Muscle of leg (tissue), 16 donors: ENCODE data around the gene DUSP8. TPM values are rescaled to one million over a fixed set of nuclear protein-coding genes. Genes with fewer than 3 reads are reported as not detected.
"Not testable (repeated sequence)": the region's sequence is repeated elsewhere in the genome, so short reads cannot be mapped to it uniquely, and the experiment has no call there.

Experiments
- DNase-seq: peaks from one replicate; pipeline ENCODE4 v3.0.0; 2013
- H3K27ac ChIP-seq: one replicate; pipeline ENCODE4 v1.5.1; 2013; ENCODE audit warnings: mild to moderate bottlenecking, low read length, control low read depth
- H3K27me3 ChIP-seq: one replicate; pipeline ENCODE4 v1.6.1; 2013; ENCODE audit warnings: low read length; ENCODE audit not compliant: control insufficient read depth, insufficient read depth
- H3K36me3 ChIP-seq: one replicate; pipeline ENCODE4 v1.6.1; 2013; ENCODE audit warnings: low read length; ENCODE audit not compliant: control insufficient read depth, insufficient read depth
- H3K4me1 ChIP-seq: one replicate; pipeline ENCODE4 v1.6.1; 2013; ENCODE audit warnings: low read length; ENCODE audit not compliant: control insufficient read depth, insufficient read depth
- H3K4me3 ChIP-seq: one replicate; pipeline ENCODE4 v1.5.1; 2013; ENCODE audit warnings: low read length, control low read depth
- H3K9me3 ChIP-seq: replicated peaks from 2 replicates; pipeline ENCODE4 v1.6.1; 2013; ENCODE audit warnings: low read depth, low read length; ENCODE audit not compliant: control insufficient read depth
- WGBS: methylation state at CpG from one replicate; pipeline ENCODE4 v1.1.5; 2013; ENCODE audit warnings: missing lambda C conversion rate; ENCODE audit not compliant: insufficient coverage; 5-methylcytosine and 5-hydroxymethylcytosine counted together
- long read RNA-seq, 11 donors: transcript quantifications; one replicate each; lab custom pipeline, GENCODE V29; 2026
- polyA plus RNA-seq, 8 donors: library from polyadenylated mRNA; unstranded; fragments of 120-200 nt; gene quantifications; one replicate each; pipeline versions ENCODE4 v1.2.1 to v1.2.3, GENCODE V29; 2013; ENCODE audit warnings: inconsistent platforms in 1 of 8, low replicate concordance in 1 of 8; ENCODE audit not compliant: insufficient read length in 8 of 8, insufficient read depth in 1 of 8
- total RNA-seq: library from RNA; stranded (reverse); fragments of 120-200 nt; gene quantifications from one replicate; pipeline ENCODE4 v1.2.4, GENCODE V29; 2013

DUSP8 gene, protein sequence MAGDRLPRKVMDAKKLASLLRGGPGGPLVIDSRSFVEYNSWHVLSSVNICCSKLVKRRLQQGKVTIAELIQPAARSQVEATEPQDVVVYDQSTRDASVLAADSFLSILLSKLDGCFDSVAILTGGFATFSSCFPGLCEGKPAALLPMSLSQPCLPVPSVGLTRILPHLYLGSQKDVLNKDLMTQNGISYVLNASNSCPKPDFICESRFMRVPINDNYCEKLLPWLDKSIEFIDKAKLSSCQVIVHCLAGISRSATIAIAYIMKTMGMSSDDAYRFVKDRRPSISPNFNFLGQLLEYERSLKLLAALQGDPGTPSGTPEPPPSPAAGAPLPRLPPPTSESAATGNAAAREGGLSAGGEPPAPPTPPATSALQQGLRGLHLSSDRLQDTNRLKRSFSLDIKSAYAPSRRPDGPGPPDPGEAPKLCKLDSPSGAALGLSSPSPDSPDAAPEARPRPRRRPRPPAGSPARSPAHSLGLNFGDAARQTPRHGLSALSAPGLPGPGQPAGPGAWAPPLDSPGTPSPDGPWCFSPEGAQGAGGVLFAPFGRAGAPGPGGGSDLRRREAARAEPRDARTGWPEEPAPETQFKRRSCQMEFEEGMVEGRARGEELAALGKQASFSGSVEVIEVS
- total RNA-seq (1.5 TPM), polyA plus RNA-seq (10 to 100 TPM in 7 of 8 donors, 1 to 10 TPM in 1; 7.7 to 21.2 (median 16.4) TPM)
- long read RNA-seq, donor 1, full-length matches to known transcripts, result 1 of 1 reads
- long read RNA-seq, donor 1, partial matches to known transcripts, result 0 of 1 reads
- long read RNA-seq, donor 1, other reads (novel, unspliced or antisense), result 0 of 1 reads
- long read RNA-seq, donor 2, full-length matches to known transcripts, result 2 of 2 reads
- long read RNA-seq, donor 2, partial matches to known transcripts, result 0 of 2 reads
- long read RNA-seq, donor 2, other reads (novel, unspliced or antisense), result 0 of 2 reads
- long read RNA-seq, donor 3, full-length matches to known transcripts, result 6 of 6 reads
- long read RNA-seq, donor 3, partial matches to known transcripts, result 0 of 6 reads
- long read RNA-seq, donor 3, other reads (novel, unspliced or antisense), result 0 of 6 reads
- long read RNA-seq, donor 4, full-length matches to known transcripts, result 1 of 1 reads
- long read RNA-seq, donor 4, partial matches to known transcripts, result 0 of 1 reads
- long read RNA-seq, donor 4, other reads (novel, unspliced or antisense), result 0 of 1 reads
- long read RNA-seq, donor 5, full-length matches to known transcripts, result 6 of 6 reads
- long read RNA-seq, donor 5, partial matches to known transcripts, result 0 of 6 reads
- long read RNA-seq, donor 5, other reads (novel, unspliced or antisense), result 0 of 6 reads
- long read RNA-seq, donor 6, full-length matches to known transcripts, result 2 of 10 reads
- long read RNA-seq, donor 6, partial matches to known transcripts, result 8 of 10 reads
- long read RNA-seq, donor 6, other reads (novel, unspliced or antisense), result 0 of 10 reads
- long read RNA-seq, donor 7, full-length matches to known transcripts, result 4 of 4 reads
- long read RNA-seq, donor 7, partial matches to known transcripts, result 0 of 4 reads
- long read RNA-seq, donor 7, other reads (novel, unspliced or antisense), result 0 of 4 reads
- long read RNA-seq, donor 8, result 0 reads
- long read RNA-seq, donor 9, full-length matches to known transcripts, result 2 of 2 reads
- long read RNA-seq, donor 9, partial matches to known transcripts, result 0 of 2 reads
- long read RNA-seq, donor 9, other reads (novel, unspliced or antisense), result 0 of 2 reads
- long read RNA-seq, donor 10, full-length matches to known transcripts, result 3 of 8 reads
- long read RNA-seq, donor 10, partial matches to known transcripts, result 5 of 8 reads
- long read RNA-seq, donor 10, other reads (novel, unspliced or antisense), result 0 of 8 reads
- long read RNA-seq, donor 11, full-length matches to known transcripts, result 3 of 3 reads
- long read RNA-seq, donor 11, partial matches to known transcripts, result 0 of 3 reads
- long read RNA-seq, donor 11, other reads (novel, unspliced or antisense), result 0 of 3 reads

DNA sequence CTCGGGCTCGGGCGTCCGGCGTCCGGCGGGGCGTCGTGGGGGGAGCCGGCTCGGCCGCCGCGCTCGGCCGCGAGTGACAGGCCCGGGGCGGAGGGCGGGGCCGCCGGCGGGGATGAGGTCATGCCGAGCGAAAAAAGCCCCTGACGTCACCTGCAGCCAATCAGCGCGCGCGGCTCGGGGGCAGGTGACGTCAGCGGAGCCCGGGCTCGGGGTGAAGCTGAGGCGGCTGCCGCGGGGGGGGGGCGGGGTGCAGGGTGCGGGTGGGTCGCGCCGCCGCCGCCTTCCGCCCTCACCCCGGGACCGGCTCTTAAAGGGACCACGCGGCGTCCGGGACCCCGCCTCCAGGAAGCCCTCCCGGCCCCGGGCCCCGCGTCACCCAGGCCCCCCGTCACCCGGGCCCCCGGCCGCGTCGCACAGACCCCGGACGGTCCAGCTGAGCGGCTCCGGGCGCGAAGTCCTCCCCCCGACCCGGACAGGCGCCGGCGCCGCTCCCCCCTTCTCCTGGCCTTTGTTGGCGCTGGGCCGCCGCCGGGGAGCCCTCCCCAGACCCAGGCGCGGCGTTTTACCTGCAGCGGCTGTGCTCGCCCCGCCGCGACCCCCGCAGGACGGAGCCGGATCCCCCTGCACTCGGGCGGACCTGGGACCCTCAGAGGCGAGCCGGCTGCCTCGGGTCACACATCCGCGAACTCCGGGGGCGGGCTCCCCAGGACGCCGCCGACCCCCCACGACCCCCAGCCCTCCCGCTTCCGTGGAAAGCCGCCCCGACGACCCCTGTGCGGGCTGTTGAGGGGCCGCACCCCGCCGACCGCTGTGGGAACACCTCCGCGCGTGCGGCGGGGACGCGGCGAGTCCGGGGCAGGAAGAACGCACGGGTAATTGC is at the start of gene DUSP8:
TSS of gene DUSP8 (minus strand) at position 75 of the 880 bp plus-strand sequence. CDS start 6,445 bp downstream, outside the sequence.
- Histone ChIP-seq H3K27ac (no peak within 1 kb of the TSS), H3K27me3 (peaks cover 36% of the 10 kb centered on the region), H3K4me1 (peaks cover 43% of the 10 kb centered on the region), H3K9me3 (no peaks in the 10 kb centered on the region), H3K4me3 (peak within 1 kb of the TSS; percentile 62), H3K36me3 (peaks cover 8% of the 10 kb centered on the region)
- DNase-seq, result peak; percentile 93
- WGBS, result under 1% methylated on average over 109 of the region's 124 CpGs

GRCh38 chr11:1619449-1619848 is 47.4 kb upstream of the DUSP8 start:
- peaks cover 26% of the 10 kb centered on the region for H3K27me3 ChIP-seq
- H3K27ac ChIP-seq, result no peak overlapping the region
- H3K4me3 ChIP-seq, result no peak overlapping the region
- H3K9me3 ChIP-seq, result no peaks in the 10 kb centered on the region
- no peak for DNase-seq
- H3K4me1 ChIP-seq, result no peaks in the 10 kb centered on the region
- 23% methylated on average over 3 of the region's 10 CpGs for WGBS
- no peaks in the 10 kb centered on the region for H3K36me3 ChIP-seq

DNA sequence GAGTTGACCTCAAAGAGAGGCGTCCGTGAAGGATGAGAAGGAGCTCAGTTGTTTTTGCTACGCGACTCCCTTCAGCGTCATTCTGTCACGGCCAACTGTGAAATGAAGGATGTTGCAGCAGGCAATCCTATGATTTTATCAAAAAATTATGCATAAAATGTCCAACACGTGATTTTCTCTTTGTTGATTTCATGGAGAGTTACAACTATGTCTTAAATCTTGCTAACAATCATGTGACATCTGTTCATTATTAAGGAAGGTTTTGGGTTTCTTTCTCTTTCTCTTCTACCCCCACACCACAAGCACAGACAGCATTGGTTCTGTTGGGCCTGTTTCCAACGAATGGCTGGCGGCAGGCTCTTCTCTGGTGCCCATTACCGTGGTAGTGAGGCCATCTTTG is 46.2 kb upstream of the DUSP8 start:
- 52% methylated on average over 4 of the region's 10 CpGs for WGBS
- no peak for DNase-seq
- Histone ChIP-seq H3K36me3 (no peaks in the 10 kb centered on the region), H3K4me3 (no peak overlapping the region), H3K27ac (no peak overlapping the region), H3K4me1 (no peaks in the 10 kb centered on the region), H3K27me3 (peaks cover 24% of the 10 kb centered on the region), H3K9me3 (no peaks in the 10 kb centered on the region)

DNA sequence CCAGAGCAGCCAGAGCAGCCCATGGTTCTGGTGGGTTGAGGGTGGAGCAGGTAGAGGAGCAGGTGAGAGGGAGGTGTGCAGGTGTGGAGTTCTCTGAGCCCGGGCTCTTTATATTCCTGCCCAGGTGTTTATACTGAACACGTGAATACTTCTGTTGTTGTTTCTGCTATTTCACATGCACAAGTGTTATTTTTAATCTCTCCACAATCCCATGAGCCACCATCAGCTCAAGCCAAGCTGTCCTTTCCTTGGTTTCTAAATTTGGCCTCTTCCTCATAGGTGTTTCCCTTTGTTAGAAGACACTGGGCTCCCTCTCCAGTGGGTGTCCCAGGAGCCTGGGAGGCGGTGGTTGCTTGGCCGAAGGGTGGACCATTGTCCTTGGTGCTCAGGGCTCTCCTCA is 36.3 kb upstream of the DUSP8 start, which contains the start of gene KRTAP5-3:
TSS of gene KRTAP5-3 (minus strand) at position 101 of the 400 bp plus-strand sequence. CDS start at position 23, 78 bp downstream.
- Histone ChIP-seq H3K4me1 (peaks cover 2% of the 10 kb centered on the region), H3K36me3 (no peaks in the 10 kb centered on the region), H3K27ac (no peak within 1 kb of the TSS), H3K9me3 (no peaks in the 10 kb centered on the region), H3K4me3 (no peak within 1 kb of the TSS), H3K27me3 (peaks cover 24% of the 10 kb centered on the region)
- DNase-seq, result no peak
- 60% methylated on average over 1 of the region's 4 CpGs for WGBS

DNA sequence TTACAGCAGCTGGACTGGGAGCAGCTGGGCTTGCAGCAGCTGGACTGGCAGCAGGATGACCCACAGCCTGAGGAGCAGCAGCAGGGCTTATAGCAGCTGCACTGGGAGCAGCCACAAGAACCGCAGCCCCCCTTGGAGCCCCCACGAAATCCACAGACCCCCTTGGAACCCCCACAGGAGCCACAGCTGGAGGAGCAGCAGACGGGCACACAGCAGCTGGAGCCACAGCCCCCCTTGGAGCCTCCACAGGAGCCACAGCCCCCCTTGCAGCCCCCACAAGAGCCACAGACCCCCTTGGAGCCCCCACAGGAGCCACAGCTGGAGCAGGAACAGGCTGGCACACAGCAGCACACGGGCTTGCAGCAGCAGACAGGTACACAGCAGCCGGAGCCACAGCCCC is 35.8 kb upstream of the DUSP8 start:
- WGBS, result 68% methylated on average over 2 of the region's 5 CpGs
- not testable (repeated sequence) for DNase-seq, H3K27ac ChIP-seq, H3K4me1 ChIP-seq, H3K4me3 ChIP-seq, H3K36me3 ChIP-seq, H3K9me3 ChIP-seq
- peaks cover 24% of the 10 kb centered on the region for H3K27me3 ChIP-seq

GRCh38 chr11:1607156-1607845 is 35.2 kb upstream of the DUSP8 start:
- DNase-seq, result not testable (repeated sequence)
- whole genome bisulfite sequencing, result 21% methylated on average over 18 of the region's 18 CpGs
- H3K27me3 ChIP-seq, result peaks cover 24% of the 10 kb centered on the region

GRCh38 chr11:1605923-1606322 is 33.9 kb upstream of the DUSP8 start:
- 93% methylated on average over 10 of the region's 13 CpGs for WGBS
- H3K27ac ChIP-seq, H3K4me3 ChIP-seq, DNase-seq, H3K36me3 ChIP-seq, H3K9me3 ChIP-seq, H3K4me1 ChIP-seq: not testable (repeated sequence)
- H3K27me3 ChIP-seq, result peaks cover 24% of the 10 kb centered on the region

More at GRCh38 chr11:1607156-1607845, 35.2 kb upstream of the DUSP8 start:
- not testable (repeated sequence) for H3K9me3 ChIP-seq, H3K27ac ChIP-seq, H3K36me3 ChIP-seq, H3K4me1 ChIP-seq, H3K4me3 ChIP-seq

- H3K4me1 ChIP-seq, result peaks cover 2% of the 10 kb centered on the region
- no peak overlapping the region for H3K27ac ChIP-seq
- peaks cover 27% of the 10 kb centered on the region for H3K27me3 ChIP-seq
- DNase-seq, result no peak
- WGBS, result 76% methylated on average over 7 of the region's 7 CpGs
- H3K36me3 ChIP-seq, result no peaks in the 10 kb centered on the region
- no peaks in the 10 kb centered on the region for H3K9me3 ChIP-seq
- H3K4me3 ChIP-seq, result no peak overlapping the region
These were observed 32.6 kb upstream of the DUSP8 start for GRCh38 chr11:1604711-1605110.
